ENCODE measurements around the gene ZNF638.

Gene ZNF638

GRCh38 chr2:71476495-71476894 is 144.9 kb downstream of the ZNF638 start:
- no peak overlapping the region for H3K27ac ChIP-seq (ENCODE audit: low read depth, low read length, poor library complexity, severe bottlenecking)
- H3K9me2 ChIP-seq (ENCODE audit: low read depth, low read length): no peaks in the 10 kb centered on the region
- H3K4me2 ChIP-seq (ENCODE audit: low read length): no peak overlapping the region

GRCh38 chr2:71477231-71477691 is 145.7 kb downstream of the ZNF638 start:
- TF ChIP-seq CTCF (IDR thresholded peaks at IDR 0.05; ENCODE audit: low read length): no peak
- Histone ChIP-seq H4K20me1 (ENCODE audit: insufficient read depth, low read length) (no peaks in the 10 kb centered on the region), H3K9me2 (ENCODE audit: low read depth, low read length) (no peaks in the 10 kb centered on the region), H3K4me2 (ENCODE audit: low read length) (no peak overlapping the region), H3K4me3 (ENCODE audit: low read depth, low read length, poor library complexity, severe bottlenecking) (no peak overlapping the region), H3F3A (ENCODE audit: insufficient read depth, low read length) (no peaks in the 10 kb centered on the region), H3K36me3 (ENCODE audit: insufficient read depth, low read length) (no peaks in the 10 kb centered on the region), H3K4me1 (ENCODE audit: insufficient read depth, low read length, severe bottlenecking) (no peaks in the 10 kb centered on the region), H3K9ac (ENCODE audit: low read length) (no peak overlapping the region), H2AFZ (ENCODE audit: low read length) (no peak overlapping the region), H3K27ac (ENCODE audit: low read depth, low read length, poor library complexity, severe bottlenecking) (no peak overlapping the region), H3K27me3 (ENCODE audit: insufficient read depth, low read length) (no peaks in the 10 kb centered on the region), H3K9me3 (ENCODE audit: low read length) (no peaks in the 10 kb centered on the region), H3K79me2 (ENCODE audit: insufficient read depth, low read length) (no peaks in the 10 kb centered on the region)

More at GRCh38 chr2:71476495-71476894, 144.9 kb downstream of the ZNF638 start:
- no peaks in the 10 kb centered on the region for H3F3A ChIP-seq (ENCODE audit: insufficient read depth, low read length)
- H3K79me2 ChIP-seq (ENCODE audit: insufficient read depth, low read length): no peaks in the 10 kb centered on the region
- no peak overlapping the region for H2AFZ ChIP-seq (ENCODE audit: low read length)
- no peak for TF ChIP-seq EZH2 (IDR thresholded peaks at IDR 0.05; ENCODE audit: borderline replicate concordance, low read length)
- TF ChIP-seq CTCF (IDR thresholded peaks at IDR 0.05; ENCODE audit: low read length): no peak
- H3K9ac ChIP-seq (ENCODE audit: low read length): no peak overlapping the region
- H3K9me3 ChIP-seq (ENCODE audit: low read length): no peaks in the 10 kb centered on the region
- no peak overlapping the region for H3K4me3 ChIP-seq (ENCODE audit: low read depth, low read length, poor library complexity, severe bottlenecking)
- H3K36me3 ChIP-seq (ENCODE audit: insufficient read depth, low read length): no peaks in the 10 kb centered on the region
- H3K4me1 ChIP-seq (ENCODE audit: insufficient read depth, low read length, severe bottlenecking): no peaks in the 10 kb centered on the region
- H3K27me3 ChIP-seq (ENCODE audit: insufficient read depth, low read length): no peaks in the 10 kb centered on the region
- no peaks in the 10 kb centered on the region for H4K20me1 ChIP-seq (ENCODE audit: insufficient read depth, low read length)

- TF ChIP-seq CTCF (IDR thresholded peaks at IDR 0.05; ENCODE audit: low read length) (no peak), EZH2 (IDR thresholded peaks at IDR 0.05; ENCODE audit: borderline replicate concordance, low read length) (no peak)
- Histone ChIP-seq H4K20me1 (ENCODE audit: insufficient read depth, low read length) (no peaks in the 10 kb centered on the region), H3K4me2 (ENCODE audit: low read length) (no peak overlapping the region)
Observed at GRCh38 chr2:71478806-71479205, 147.2 kb downstream of the ZNF638 start.

More at GRCh38 chr2:71478806-71479205, 147.2 kb downstream of the ZNF638 start:
- no peaks in the 10 kb centered on the region for H3K4me1 ChIP-seq (ENCODE audit: insufficient read depth, low read length, severe bottlenecking)
- H3K9me3 ChIP-seq (ENCODE audit: low read length): no peaks in the 10 kb centered on the region
- no peaks in the 10 kb centered on the region for H3K9me2 ChIP-seq (ENCODE audit: low read depth, low read length)
- no peak overlapping the region for H3K4me3 ChIP-seq (ENCODE audit: low read depth, low read length, poor library complexity, severe bottlenecking)
- no peaks in the 10 kb centered on the region for H3K36me3 ChIP-seq (ENCODE audit: insufficient read depth, low read length)
- no peak overlapping the region for H3K27ac ChIP-seq (ENCODE audit: low read depth, low read length, poor library complexity, severe bottlenecking)
- H3F3A ChIP-seq (ENCODE audit: insufficient read depth, low read length): no peaks in the 10 kb centered on the region
- H2AFZ ChIP-seq (ENCODE audit: low read length): no peak overlapping the region
- H3K27me3 ChIP-seq (ENCODE audit: insufficient read depth, low read length): no peaks in the 10 kb centered on the region
- H3K79me2 ChIP-seq (ENCODE audit: insufficient read depth, low read length): no peaks in the 10 kb centered on the region
- no peak overlapping the region for H3K9ac ChIP-seq (ENCODE audit: low read length)

Data from OCI-LY1 (cell line).